K562 (cell line): ENCODE results near the gene ZBTB46. TPM values are rescaled to one million over a fixed set of nuclear protein-coding genes. Genes with fewer than 3 reads are reported as not detected.

ENCODE experiments used
- ARID4B ChIP-seq: sonication (generic); formaldehyde crosslinking; IDR thresholded peaks from 2 replicates; pipeline ENCODE4 v1.8.0; 2022; ENCODE audit warnings: mild to moderate bottlenecking, missing genetic modification reagents
- CEBPG ChIP-seq, 3 experiments: fragments of 200-800 bp in 1 of 3; sonication (Bioruptor generic) in 1 of 3; sonication (generic) in 1 of 3; formaldehyde crosslinking in 1 of 3; IDR thresholded peaks in 2 of 3; conservative IDR thresholded peaks in 1 of 3; 2 replicates each; pipeline versions ENCODE4 v1.6.1 to v1.8.0; 2016 to 2022; ENCODE audit warnings: missing compliant biosample characterization in 2 of 3, missing genetic modification characterization in 2 of 3, mild to moderate bottlenecking in 1 of 3, missing genetic modification reagents in 1 of 3
- DACH1 ChIP-seq: fragments of 450-650 bp; IDR thresholded peaks from 2 replicates; pipeline ENCODE4 v1.6.1; 2018; ENCODE audit not compliant: partially characterized antibody
- DDX20 ChIP-seq: fragments of 450-650 bp; IDR thresholded peaks from 2 replicates; pipeline ENCODE4 v1.6.1; 2016; ENCODE audit warnings: missing genetic modification characterization, low read depth, mild to moderate bottlenecking, missing compliant biosample characterization, moderate library complexity
- MAFG ChIP-seq: fragments of 450-650 bp; conservative IDR thresholded peaks from 2 replicates; pipeline ENCODE4 v1.6.1; 2016; ENCODE audit warnings: missing genetic modification characterization, missing compliant biosample characterization
- POLR3G ChIP-seq: IDR thresholded peaks from 2 replicates; pipeline ENCODE4 v1.6.1; 2011; ENCODE audit not compliant: insufficient read length, insufficient replicate concordance; ENCODE audit errors: extremely low read depth
- PTBP1 ChIP-seq: fragments of 200-400 bp; formaldehyde crosslinking; IDR thresholded peaks from 2 replicates; pipeline ENCODE4 v1.6.1; 2017; ENCODE audit warnings: low read depth, low read length
- SMAD4 ChIP-seq: fragments of 250-450 bp; sonication (Bioruptor Pico); conservative IDR thresholded peaks from 2 replicates; pipeline ENCODE4 v1.8.0; 2021; ENCODE audit warnings: inconsistent platforms, mild to moderate bottlenecking, moderate library complexity
- SREBF1 ChIP-seq: fragments of 150-350 bp; IDR thresholded peaks from 2 replicates; pipeline ENCODE4 v1.6.1; 2014; ENCODE audit warnings: antibody characterized with exemption, low read depth, low read length, borderline replicate concordance
- ZNF586 ChIP-seq: fragments of 450-650 bp; formaldehyde crosslinking; conservative IDR thresholded peaks from 2 replicates; pipeline ENCODE4 v1.4.0; 2020; ENCODE audit warnings: mild to moderate bottlenecking, moderate library complexity
- ZNF76 ChIP-seq: fragments of 250-450 bp; sonication (Bioruptor Pico); IDR thresholded peaks from 2 replicates; pipeline ENCODE4 v1.4.0; 2020; ENCODE audit warnings: mild to moderate bottlenecking, moderate library complexity, borderline replicate concordance
- polyA plus RNA-seq, 8 experiments: library from polyadenylated mRNA; depleted of rRNA in 4 of 8; stranded (reverse) in 5 of 8; unstranded in 3 of 8; fragments of >200 nt; fragmentation: Nextera tagmentation in 2 of 8; fragmentation: Illumina TruSeq in 1 of 8; extraction: Ambion mirVana in 2 of 8; extraction: Trizol in 1 of 8; gene quantifications; 2 replicates each; pipeline versions ENCODE4 v1.2.1 to v1.2.3, GENCODE V29; 2011 to 2014; ENCODE audit warnings: inconsistent platforms in 1 of 8, missing spikeins in 1 of 8
- total RNA-seq, 7 experiments: library from RNA; depleted of rRNA in 6 of 7; stranded (reverse); fragments of >200 nt in 6 of 7; fragmentation: Illumina TruSeq in 2 of 7; extraction: Trizol in 2 of 7; gene quantifications; 2 replicates each; pipeline versions ENCODE4 v1.2.1 to v1.2.3, GENCODE V29; 2011 to 2021; ENCODE audit warnings: low replicate concordance in 1 of 7
- TF ChIP-seq, protein P1 (sequence below): fragments of 450-650 bp; IDR thresholded peaks from 2 replicates; pipeline ENCODE4 v1.6.1; 2016; ENCODE audit warnings: borderline replicate concordance
- TF ChIP-seq, protein P2 (sequence below): sonication (generic); formaldehyde crosslinking; IDR thresholded peaks from 2 replicates; pipeline ENCODE4 v1.4.0; 2020; ENCODE audit warnings: mild to moderate bottlenecking, missing genetic modification reagents
- TF ChIP-seq, protein P3 (sequence below): conservative IDR thresholded peaks from 2 replicates; pipeline ENCODE4 v1.6.1; 2011; ENCODE audit warnings: low read depth, mild to moderate bottlenecking, low read length; ENCODE audit not compliant: control insufficient read depth
- TF ChIP-seq, protein P4 (sequence below): fragments of 250-450 bp; sonication (Bioruptor Pico); IDR thresholded peaks from 2 replicates; pipeline ENCODE4 v1.8.0; 2021; ENCODE audit warnings: borderline replicate concordance, mild to moderate bottlenecking, moderate library complexity; ENCODE audit not compliant: poor library complexity, severe bottlenecking

Gene ZBTB46
- total and polyA plus RNA-seq, 9 of the 15 experiments (the other 6 are each of a cell fraction or from before 2014, with no cell fraction given), result 0.29 to 4.1 (median 1.1) TPM

- TF ChIP-seq SMAD4 (CRISPR knock-in tag), result peak; percentile 40; the same call in 1 of the 2 replicates
- no peak for TF ChIP-seq PTBP1
- 0 out of 2 replicates have a peak, but pooled peaks have one; percentile 43 for TF ChIP-seq ARID4B
- TF ChIP-seq MAFG (tag), result no peak
- TF ChIP-seq, protein P1, sequence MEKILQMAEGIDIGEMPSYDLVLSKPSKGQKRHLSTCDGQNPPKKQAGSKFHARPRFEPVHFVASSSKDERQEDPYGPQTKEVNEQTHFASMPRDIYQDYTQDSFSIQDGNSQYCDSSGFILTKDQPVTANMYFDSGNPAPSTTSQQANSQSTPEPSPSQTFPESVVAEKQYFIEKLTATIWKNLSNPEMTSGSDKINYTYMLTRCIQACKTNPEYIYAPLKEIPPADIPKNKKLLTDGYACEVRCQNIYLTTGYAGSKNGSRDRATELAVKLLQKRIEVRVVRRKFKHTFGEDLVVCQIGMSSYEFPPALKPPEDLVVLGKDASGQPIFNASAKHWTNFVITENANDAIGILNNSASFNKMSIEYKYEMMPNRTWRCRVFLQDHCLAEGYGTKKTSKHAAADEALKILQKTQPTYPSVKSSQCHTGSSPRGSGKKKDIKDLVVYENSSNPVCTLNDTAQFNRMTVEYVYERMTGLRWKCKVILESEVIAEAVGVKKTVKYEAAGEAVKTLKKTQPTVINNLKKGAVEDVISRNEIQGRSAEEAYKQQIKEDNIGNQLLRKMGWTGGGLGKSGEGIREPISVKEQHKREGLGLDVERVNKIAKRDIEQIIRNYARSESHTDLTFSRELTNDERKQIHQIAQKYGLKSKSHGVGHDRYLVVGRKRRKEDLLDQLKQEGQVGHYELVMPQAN, result no peak
- TF ChIP-seq, protein P2, sequence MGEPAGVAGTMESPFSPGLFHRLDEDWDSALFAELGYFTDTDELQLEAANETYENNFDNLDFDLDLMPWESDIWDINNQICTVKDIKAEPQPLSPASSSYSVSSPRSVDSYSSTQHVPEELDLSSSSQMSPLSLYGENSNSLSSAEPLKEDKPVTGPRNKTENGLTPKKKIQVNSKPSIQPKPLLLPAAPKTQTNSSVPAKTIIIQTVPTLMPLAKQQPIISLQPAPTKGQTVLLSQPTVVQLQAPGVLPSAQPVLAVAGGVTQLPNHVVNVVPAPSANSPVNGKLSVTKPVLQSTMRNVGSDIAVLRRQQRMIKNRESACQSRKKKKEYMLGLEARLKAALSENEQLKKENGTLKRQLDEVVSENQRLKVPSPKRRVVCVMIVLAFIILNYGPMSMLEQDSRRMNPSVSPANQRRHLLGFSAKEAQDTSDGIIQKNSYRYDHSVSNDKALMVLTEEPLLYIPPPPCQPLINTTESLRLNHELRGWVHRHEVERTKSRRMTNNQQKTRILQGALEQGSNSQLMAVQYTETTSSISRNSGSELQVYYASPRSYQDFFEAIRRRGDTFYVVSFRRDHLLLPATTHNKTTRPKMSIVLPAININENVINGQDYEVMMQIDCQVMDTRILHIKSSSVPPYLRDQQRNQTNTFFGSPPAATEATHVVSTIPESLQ (CRISPR knock-in tag), result no peak
- no peak for TF ChIP-seq ZNF76
- TF ChIP-seq, protein P3, sequence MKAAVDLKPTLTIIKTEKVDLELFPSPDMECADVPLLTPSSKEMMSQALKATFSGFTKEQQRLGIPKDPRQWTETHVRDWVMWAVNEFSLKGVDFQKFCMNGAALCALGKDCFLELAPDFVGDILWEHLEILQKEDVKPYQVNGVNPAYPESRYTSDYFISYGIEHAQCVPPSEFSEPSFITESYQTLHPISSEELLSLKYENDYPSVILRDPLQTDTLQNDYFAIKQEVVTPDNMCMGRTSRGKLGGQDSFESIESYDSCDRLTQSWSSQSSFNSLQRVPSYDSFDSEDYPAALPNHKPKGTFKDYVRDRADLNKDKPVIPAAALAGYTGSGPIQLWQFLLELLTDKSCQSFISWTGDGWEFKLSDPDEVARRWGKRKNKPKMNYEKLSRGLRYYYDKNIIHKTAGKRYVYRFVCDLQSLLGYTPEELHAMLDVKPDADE, result no peak
- no peak for TF ChIP-seq DACH1
- TF ChIP-seq DDX20 (tag), result no peak
- TF ChIP-seq POLR3G, result no peak
- no peak for TF ChIP-seq SREBF1
- TF ChIP-seq, protein P4, sequence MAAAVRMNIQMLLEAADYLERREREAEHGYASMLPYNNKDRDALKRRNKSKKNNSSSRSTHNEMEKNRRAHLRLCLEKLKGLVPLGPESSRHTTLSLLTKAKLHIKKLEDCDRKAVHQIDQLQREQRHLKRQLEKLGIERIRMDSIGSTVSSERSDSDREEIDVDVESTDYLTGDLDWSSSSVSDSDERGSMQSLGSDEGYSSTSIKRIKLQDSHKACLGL (CRISPR knock-in tag), result no peak
- TF ChIP-seq CEBPG (CRISPR knock-in tag; IDR thresholded peaks at IDR 0.05), result peak; percentile 14; the same call in 1 of the 2 replicates
- no peak for TF ChIP-seq CEBPG (tag; conservative IDR thresholded peaks at IDR 0.05 in 1 of 2, IDR thresholded peaks at IDR 0.05 in 1 of 2)
- TF ChIP-seq ZNF586, result no peak
Observed at GRCh38 chr20:63858393-63859165, 27.5 kb upstream of the ZBTB46 start (continued).
